H1 (cell line): Measurements from ENCODE around the gene TMEM255B. TPM values are rescaled to one million over a fixed set of nuclear protein-coding genes. Genes with fewer than 3 reads are reported as not detected.

Experiments used
- CTCF ChIA-PET: fragments of 300-600 bp; sonication (Branson Sonifier 250); formaldehyde crosslinking; loops from one replicate; lab custom pipeline; 2021; ENCODE audit not compliant: partially characterized antibody; lab: Charles Lee
- POLR2A ChIA-PET: fragments of 300-600 bp; sonication (Branson Sonifier 250); formaldehyde crosslinking; loops from one replicate; lab custom pipeline; 2021; ENCODE audit warnings: inconsistent platforms; ENCODE audit not compliant: partially characterized antibody; lab: Charles Lee
- DNase-seq, 2 experiments: peaks; one replicate each; pipeline versions ENCODE4 v3.0.0 to v3.0.0-alpha.2; 2010 to 2022; ENCODE audit warnings: low spot score in 2 of 2, low read depth in 1 of 2, mixed read lengths in 1 of 2
- FAIRE-seq: peaks from 2 replicates; lab custom pipeline; 2011; peaks lifted over from hg19 to GRCh38; lab: Jason Lieb, UNC
- H2AFZ ChIP-seq: 2 replicates; pipeline ENCODE4 v1.8.1; 2012; ENCODE audit warnings: low read length, inconsistent platforms
- H2AK5ac ChIP-seq: 2 replicates; pipeline ENCODE4 v1.6.1; 2013; ENCODE audit warnings: low read depth, low read length
- H2BK120ac ChIP-seq: replicated peaks from 2 replicates; pipeline ENCODE3; 2013; ENCODE audit warnings: low read depth, low read length, inconsistent platforms
- H2BK12ac ChIP-seq: 2 replicates; pipeline ENCODE4 v1.6.1; 2013; ENCODE audit warnings: low read depth, low read length
- H2BK15ac ChIP-seq: 2 replicates; pipeline ENCODE4 v1.6.1; 2013; ENCODE audit warnings: low read length
- H2BK20ac ChIP-seq: 2 replicates; pipeline ENCODE4 v1.6.1; 2013; ENCODE audit warnings: low read length
- H2BK5ac ChIP-seq: 2 replicates; pipeline ENCODE4 v1.6.1; 2013; ENCODE audit warnings: low read depth, low read length
- H3K14ac ChIP-seq: 2 replicates; pipeline ENCODE4 v1.6.1; 2013; ENCODE audit warnings: inconsistent platforms; ENCODE audit not compliant: insufficient read length
- H3K18ac ChIP-seq: 2 replicates; pipeline ENCODE4 v1.6.1; 2013; ENCODE audit warnings: low read length; ENCODE audit errors: extremely low read depth
- H3K23ac ChIP-seq: 2 replicates; pipeline ENCODE4 v1.6.1; 2013; ENCODE audit warnings: inconsistent platforms; ENCODE audit not compliant: insufficient read length
- H3K23me2 ChIP-seq: 2 replicates; pipeline ENCODE4 v1.6.1; 2013; ENCODE audit warnings: low read depth, low read length
- H3K27ac ChIP-seq: 2 replicates; pipeline ENCODE4 v1.6.1; 2011; ENCODE audit warnings: low read depth, low read length, inconsistent platforms
- H3K27me3 ChIP-seq, 4 experiments: replicated peaks in 1 of 4; 1 replicate in 1 of 4; 2 replicates in 3 of 4; pipeline versions ENCODE4 v1.6.1 to v1.8.1; 2011 to 2013; ENCODE audit warnings: low read length in 3 of 4, mild to moderate bottlenecking in 3 of 4, inconsistent platforms in 2 of 4, mixed read lengths in 2 of 4, moderate library complexity in 1 of 4; ENCODE audit not compliant: control insufficient read depth in 3 of 4, insufficient read depth in 3 of 4; ENCODE audit errors: extremely low read depth in 1 of 4
- H3K36me3 ChIP-seq, 4 experiments: 2 replicates each; pipeline versions ENCODE4 v1.6.1 to v1.8.1; 2011 to 2013; ENCODE audit warnings: mild to moderate bottlenecking in 4 of 4, low read length in 3 of 4, moderate library complexity in 2 of 4, control low read depth in 1 of 4, inconsistent platforms in 1 of 4; ENCODE audit not compliant: insufficient read depth in 4 of 4, control insufficient read depth in 2 of 4
- H3K4ac ChIP-seq: replicated peaks from 2 replicates; pipeline ENCODE3; 2013; ENCODE audit warnings: low read length, low read depth, mixed read lengths, inconsistent platforms; ENCODE audit not compliant: insufficient read length
- H3K4me1 ChIP-seq, 4 experiments: replicated peaks in 1 of 4; 1 replicate in 1 of 4; 2 replicates in 3 of 4; pipeline versions ENCODE4 v1.6.1 to v1.8.1; 2011 to 2013; ENCODE audit warnings: low read length in 3 of 4, inconsistent platforms in 2 of 4, mixed read lengths in 1 of 4; ENCODE audit not compliant: insufficient read depth in 4 of 4, control insufficient read depth in 3 of 4
- H3K4me2 ChIP-seq, 2 experiments: 2 replicates each; pipeline versions ENCODE4 v1.6.1 to v1.8.1; 2011 to 2013; ENCODE audit warnings: low read depth in 2 of 2, low read length in 2 of 2, control low read depth in 1 of 2, inconsistent platforms in 1 of 2, mild to moderate bottlenecking in 1 of 2; ENCODE audit not compliant: insufficient read depth in 1 of 2
- H3K4me3 ChIP-seq, 4 experiments: fragments of 200-600, 300-600 bp in 1 of 4; sonication (generic), shearing (Covaris generic), sonication (Bioruptor Twin) in 1 of 4; 2 replicates each; pipeline versions ENCODE4 v1.5.1 to v1.8.1; 2011 to 2016; ENCODE audit warnings: low read length in 4 of 4, low read depth in 3 of 4, control low read depth in 2 of 4, inconsistent platforms in 2 of 4, mild to moderate bottlenecking in 2 of 4, mixed read lengths in 1 of 4, moderate library complexity in 1 of 4; ENCODE audit not compliant: insufficient read depth in 2 of 4; ENCODE audit errors: extremely low read depth in 1 of 4
- H3K56ac ChIP-seq: replicated peaks from 2 replicates; pipeline ENCODE3; 2013; ENCODE audit warnings: low read depth, mild to moderate bottlenecking, mixed read lengths, low read length, inconsistent platforms; ENCODE audit not compliant: insufficient read length
- H3K79me1 ChIP-seq: 2 replicates; pipeline ENCODE4 v1.6.1; 2013; ENCODE audit warnings: low read depth, low read length, control low read depth
- H3K79me2 ChIP-seq, 2 experiments: 2 replicates each; pipeline versions ENCODE4 v1.6.1 to v1.8.1; 2012 to 2013; ENCODE audit warnings: low read length in 2 of 2, mild to moderate bottlenecking in 2 of 2, inconsistent platforms in 1 of 2; ENCODE audit not compliant: insufficient read depth in 2 of 2, control insufficient read depth in 1 of 2
- H3K9ac ChIP-seq, 4 experiments: replicated peaks in 1 of 4; 1 replicate in 1 of 4; 2 replicates in 3 of 4; pipeline versions ENCODE4 v1.6.1 to v1.8.1; 2011 to 2013; ENCODE audit warnings: low read depth in 3 of 4, low read length in 3 of 4, control low read depth in 2 of 4, mild to moderate bottlenecking in 2 of 4, moderate library complexity in 2 of 4, inconsistent platforms in 1 of 4; ENCODE audit errors: extremely low read depth in 1 of 4
- H3K9me3 ChIP-seq, 2 experiments: 2 replicates each; pipeline versions ENCODE4 v1.6.1 to v1.8.1; 2012 to 2013; ENCODE audit warnings: mild to moderate bottlenecking in 2 of 2, moderate library complexity in 2 of 2, control low read depth in 1 of 2, inconsistent platforms in 1 of 2, low read depth in 1 of 2, low read length in 1 of 2, mixed read lengths in 1 of 2; ENCODE audit not compliant: insufficient read depth in 2 of 2
- H4K20me1 ChIP-seq, 2 experiments: replicated peaks in 1 of 2; 2 replicates each; pipeline versions ENCODE3 to v1.8.1; 2011 to 2013; ENCODE audit warnings: inconsistent platforms in 2 of 2, low read length in 2 of 2, mild to moderate bottlenecking in 1 of 2; ENCODE audit not compliant: insufficient read depth in 2 of 2, control insufficient read depth in 1 of 2
- H4K5ac ChIP-seq: 2 replicates; pipeline ENCODE4 v1.6.1; 2013; ENCODE audit warnings: low read length, low read depth, mixed read lengths, inconsistent platforms; ENCODE audit not compliant: insufficient read length
- H4K8ac ChIP-seq: 2 replicates; pipeline ENCODE4 v1.8.0; 2013; ENCODE audit warnings: mild to moderate bottlenecking, moderate library complexity, low read length, inconsistent platforms; ENCODE audit not compliant: insufficient read depth; ENCODE audit errors: extremely low read depth
- H4K91ac ChIP-seq: replicated peaks from 2 replicates; pipeline ENCODE3; 2013; ENCODE audit warnings: low read length, mixed read lengths, inconsistent platforms; ENCODE audit not compliant: insufficient read length
- WGBS, 2 experiments: shearing (Covaris generic) in 1 of 2; methylation state at CpG; one replicate each; pipeline versions ENCODE4 v1.1.6 to v1.1.7; 2013 to 2015; ENCODE audit warnings: low lambda C conversion rate in 2 of 2, mixed read lengths in 2 of 2, inconsistent platforms in 1 of 2, low coverage in 1 of 2, missing lambda C conversion rate in 1 of 2; ENCODE audit not compliant: insufficient replicate concordance in 2 of 2, insufficient coverage in 1 of 2, insufficient read length in 1 of 2; ENCODE audit errors: extremely low coverage in 1 of 2, missing lambda C conversion rate in 1 of 2; 5-methylcytosine and 5-hydroxymethylcytosine counted together
- polyA plus RNA-seq, 7 experiments: library from polyadenylated mRNA; depleted of rRNA in 3 of 7; stranded (reverse) in 5 of 7; unstranded in 2 of 7; fragments of >200 nt in 5 of 7; fragments of 200-250 nt in 2 of 7; gene quantifications; 1 replicate in 5 of 7; 2 replicates in 1 of 7; 4 replicates in 1 of 7; pipeline versions ENCODE4 v1.2.1 to v1.2.3, GENCODE V29; 2011 to 2013; ENCODE audit warnings: missing spikeins in 2 of 7, mixed read lengths in 2 of 7
- total RNA-seq: library from RNA; stranded (reverse); fragmentation: NEBNext Ultra II Directional; extraction: Animal tissue kit (Norgen Biotek cat#: 25700); gene quantifications from 2 replicates; pipeline ENCODE4 v1.2.1, GENCODE V29; 2021

The TMEM255B gene
- total and polyA plus RNA-seq, 2 of the 8 experiments (the other 6 are each of a cell fraction or from before 2014, with no cell fraction given), result 3.4 to 4.4 TPM

GRCh38 chr13:113783200-113783881 lies 24.3 kb downstream of the TMEM255B start:
- no peak overlapping the region for H2AFZ ChIP-seq
- CTCF ChIA-PET, result no interaction called here

More at GRCh38 chr13:113783200-113783881, 24.3 kb downstream of the TMEM255B start:
- 84% methylated on average over 12 of the region's 12 CpGs; no CpG with 5 or more reads in 1 of the 2 experiments for WGBS, 2 experiments
- H3K79me2 ChIP-seq, result peaks cover 0 to 3% of the 10 kb centered on the region in 2 experiments; a peak in 1 of 4 replicates
- no peaks in the 10 kb centered on the region for H3K79me1 ChIP-seq
- H4K5ac ChIP-seq, result no peak overlapping the region
- H3K4ac ChIP-seq, result no peak overlapping the region
- H2AK5ac ChIP-seq, result no peak overlapping the region
- H3K23me2 ChIP-seq, result peaks cover 6% of the 10 kb centered on the region; the same call in 1 of the 2 replicates
- peaks cover 3 to 7% of the 10 kb centered on the region in 2 experiments; a peak in 3 of 4 replicates for H3K9me3 ChIP-seq
- peaks cover 0 to 5% (median 0%) of the 10 kb centered on the region in 4 experiments; a peak in 1 of 8 replicates for H3K36me3 ChIP-seq
- FAIRE-seq (no peak), DNase-seq (no peak)
- peaks cover 0 to 3% of the 10 kb centered on the region in 2 experiments for H4K20me1 ChIP-seq
- POLR2A ChIA-PET, result no interaction called here
- no peak overlapping the region for H2BK12ac ChIP-seq
- H3K56ac ChIP-seq, result no peak overlapping the region
- H3K14ac ChIP-seq, result no peak overlapping the region
- no peak overlapping the region for H3K9ac ChIP-seq
- H3K27me3 ChIP-seq, result no peaks in the 10 kb centered on the region
- no peak overlapping the region for H2BK5ac ChIP-seq
- H2BK20ac ChIP-seq, result no peak overlapping the region
- no peak overlapping the region for H3K18ac ChIP-seq
- peak overlapping the region; percentile 16; the same call in 1 of the 2 replicates for H2BK15ac ChIP-seq
- H3K4me1 ChIP-seq, result peaks cover 0 to 5% (median 1%) of the 10 kb centered on the region in 4 experiments; a peak in 2 of 7 replicates
- no peak overlapping the region for H3K4me3 ChIP-seq
- H3K27ac ChIP-seq, result no peak overlapping the region
- H3K23ac ChIP-seq, result no peak overlapping the region
- H3K4me2 ChIP-seq, result no peak overlapping the region
- H4K91ac ChIP-seq, result no peak overlapping the region
- no peak overlapping the region for H2BK120ac ChIP-seq
- H4K8ac ChIP-seq, result no peak overlapping the region
